ENCODE results near the gene EP400.

EP400 gene

DNA sequence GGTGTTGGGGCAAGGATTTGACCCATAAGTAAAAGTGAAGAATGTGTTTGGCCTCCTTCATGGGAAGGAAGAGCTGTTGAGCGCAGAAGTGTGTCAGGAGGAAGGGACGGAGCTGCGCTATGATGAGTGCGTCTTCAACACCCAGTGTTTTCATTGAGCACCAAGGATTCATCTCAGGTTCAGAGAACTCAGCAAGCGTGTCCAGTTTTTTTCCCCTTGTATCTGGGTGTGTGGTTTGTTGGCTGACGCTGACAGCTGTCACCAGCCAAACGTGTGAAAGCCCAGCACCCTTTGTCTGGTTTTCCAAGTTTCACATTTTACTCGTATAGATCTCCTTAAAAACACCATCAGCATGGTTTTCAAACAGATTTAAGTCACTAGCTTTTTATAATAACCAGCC is 12.3 kb downstream of the EP400 start:
- peak; percentile 41 for TF ChIP-seq PAX5 (IDR thresholded peaks at IDR 0.05; ENCODE audit: insufficient read depth, low read length, severe bottlenecking)
- TF ChIP-seq TAF1 (IDR thresholded peaks at IDR 0.05; ENCODE audit: low read depth, low read length), result no peak
- FAIRE-seq, result no peak
- no peak for DNase-seq (ENCODE audit: insufficient read length, low spot score)

- DNase-seq (ENCODE audit: insufficient read length, low spot score) (no peak), FAIRE-seq (no peak)
- TF ChIP-seq TAF1 (IDR thresholded peaks at IDR 0.05; ENCODE audit: low read depth, low read length), result no peak
Observed at GRCh38 chr12:131963381-131963780, 13.6 kb downstream of the EP400 start.

DNA sequence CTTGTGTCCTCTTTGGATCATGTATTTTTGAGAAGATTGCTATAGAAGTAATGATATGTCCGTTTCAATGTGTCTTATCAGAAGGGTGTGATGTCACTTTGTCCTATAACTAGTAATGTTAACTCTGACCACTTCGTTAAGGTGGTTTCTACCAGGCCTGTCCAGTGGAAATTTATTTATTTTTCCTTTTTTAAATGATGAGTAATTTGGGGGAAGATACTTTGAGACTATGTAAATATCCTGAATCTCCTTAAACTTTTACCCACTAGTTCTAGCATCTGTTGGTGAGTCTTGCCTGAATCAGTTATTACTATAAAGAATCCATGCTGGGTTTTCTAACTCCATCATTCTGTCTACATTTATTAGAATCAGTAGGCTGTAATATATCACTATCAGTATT is 15.3 kb downstream of the EP400 start:
- no peak for TF ChIP-seq TAF1 (IDR thresholded peaks at IDR 0.05; ENCODE audit: low read depth, low read length)
- TF ChIP-seq PAX5 (IDR thresholded peaks at IDR 0.05; ENCODE audit: insufficient read depth, low read length, severe bottlenecking), result no peak
- no peak for TF ChIP-seq POLR2A (IDR thresholded peaks at IDR 0.05; ENCODE audit: low read depth, low read length)
- TF ChIP-seq POU2F2 (IDR thresholded peaks at IDR 0.05; ENCODE audit: low read depth, low read length), result no peak
- TF ChIP-seq SPI1 (IDR thresholded peaks at IDR 0.05; ENCODE audit: low read depth, low read length), result no peak
- no peak for TF ChIP-seq POLR2AphosphoS5 (IDR thresholded peaks at IDR 0.05; ENCODE audit: low read depth, low read length)
- no peak for DNase-seq (ENCODE audit: insufficient read length, low spot score)
- FAIRE-seq, result no peak

- DNase-seq (ENCODE audit: insufficient read length, low spot score) (no peak), FAIRE-seq (no peak)
- TF ChIP-seq POLR2A (IDR thresholded peaks at IDR 0.05; ENCODE audit: low read depth, low read length), result no peak
- TF ChIP-seq SPI1 (IDR thresholded peaks at IDR 0.05; ENCODE audit: low read depth, low read length), result no peak
- no peak for TF ChIP-seq POU2F2 (IDR thresholded peaks at IDR 0.05; ENCODE audit: low read depth, low read length)
- TF ChIP-seq TAF1 (IDR thresholded peaks at IDR 0.05; ENCODE audit: low read depth, low read length), result no peak
- no peak for TF ChIP-seq PAX5 (IDR thresholded peaks at IDR 0.05; ENCODE audit: insufficient read depth, low read length, severe bottlenecking)
- TF ChIP-seq POLR2AphosphoS5 (IDR thresholded peaks at IDR 0.05; ENCODE audit: low read depth, low read length), result no peak
Observed at GRCh38 chr12:131971226-131971625, 21.5 kb downstream of the EP400 start.

DNA sequence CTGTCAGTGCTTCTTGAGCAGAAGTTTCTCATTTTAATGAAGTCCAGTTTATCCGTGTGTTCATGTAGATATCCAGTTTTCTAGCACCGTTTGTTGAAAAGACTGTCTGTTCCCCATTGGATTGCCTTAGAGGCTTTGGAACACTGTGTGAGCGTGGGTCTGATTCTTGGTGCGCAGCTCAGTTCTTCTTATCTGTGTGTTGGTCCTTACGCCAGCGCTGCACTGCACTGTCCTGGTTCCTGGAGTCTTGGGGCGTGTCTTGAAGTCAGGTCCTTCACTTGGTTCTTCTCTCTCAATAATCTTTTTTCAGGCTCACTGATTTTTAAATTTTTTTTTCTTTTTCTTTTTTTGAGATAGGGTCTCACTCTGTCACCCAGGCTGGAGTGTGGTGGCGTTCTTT is 25.5 kb downstream of the EP400 start:
- DNase-seq (ENCODE audit: insufficient read length, low spot score) (no peak), FAIRE-seq (no peak)
- TF ChIP-seq POU2F2 (IDR thresholded peaks at IDR 0.05; ENCODE audit: low read depth, low read length) (no peak), SPI1 (IDR thresholded peaks at IDR 0.05; ENCODE audit: low read depth, low read length) (no peak)

- TF ChIP-seq POLR2AphosphoS5 (IDR thresholded peaks at IDR 0.05; ENCODE audit: low read depth, low read length) (no peak), TAF1 (IDR thresholded peaks at IDR 0.05; ENCODE audit: low read depth, low read length) (no peak), POU2F2 (IDR thresholded peaks at IDR 0.05; ENCODE audit: low read depth, low read length) (no peak), SPI1 (IDR thresholded peaks at IDR 0.05; ENCODE audit: low read depth, low read length) (no peak), PAX5 (IDR thresholded peaks at IDR 0.05; ENCODE audit: insufficient read depth, low read length, severe bottlenecking) (no peak), POLR2A (IDR thresholded peaks at IDR 0.05; ENCODE audit: low read depth, low read length) (no peak)
- DNase-seq (ENCODE audit: insufficient read length, low spot score), result no peak
- FAIRE-seq, result no peak
Observed at GRCh38 chr12:131979606-131980005, 29.9 kb downstream of the EP400 start.

GRCh38 chr12:131980263-131980662 is 30.5 kb downstream of the EP400 start:
- TF ChIP-seq SPI1 (IDR thresholded peaks at IDR 0.05; ENCODE audit: low read depth, low read length), result no peak
- TF ChIP-seq PAX5 (IDR thresholded peaks at IDR 0.05; ENCODE audit: insufficient read depth, low read length, severe bottlenecking), result no peak
- no peak for TF ChIP-seq POLR2AphosphoS5 (IDR thresholded peaks at IDR 0.05; ENCODE audit: low read depth, low read length)
- TF ChIP-seq POLR2A (IDR thresholded peaks at IDR 0.05; ENCODE audit: low read depth, low read length), result no peak
- TF ChIP-seq TAF1 (IDR thresholded peaks at IDR 0.05; ENCODE audit: low read depth, low read length), result no peak
- no peak for TF ChIP-seq POU2F2 (IDR thresholded peaks at IDR 0.05; ENCODE audit: low read depth, low read length)
- FAIRE-seq, result no peak
- DNase-seq (ENCODE audit: insufficient read length, low spot score), result no peak

DNA sequence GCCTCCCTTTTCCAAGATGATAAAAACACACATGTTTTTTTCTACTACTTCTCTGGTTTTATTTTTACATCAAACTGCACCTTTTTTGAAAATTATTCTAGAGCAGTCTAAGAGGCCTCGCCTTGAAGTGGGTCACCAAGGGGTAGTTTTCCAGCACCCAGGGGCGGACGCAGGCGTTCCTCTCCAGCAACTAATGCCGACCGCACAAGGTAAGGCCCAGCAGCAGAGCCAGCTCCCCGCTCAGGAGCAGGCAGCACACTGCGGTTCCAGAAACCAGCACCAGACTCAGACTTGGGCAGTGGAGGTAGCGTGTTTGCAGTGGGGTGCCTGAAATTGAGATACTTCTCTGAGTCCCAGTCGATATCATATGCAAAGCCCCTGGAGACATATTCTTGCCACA is 31.6 kb downstream of the EP400 start:
- no peak for TF ChIP-seq TAF1 (IDR thresholded peaks at IDR 0.05; ENCODE audit: low read depth, low read length)
- TF ChIP-seq SPI1 (IDR thresholded peaks at IDR 0.05; ENCODE audit: low read depth, low read length), result no peak
- no peak for TF ChIP-seq POU2F2 (IDR thresholded peaks at IDR 0.05; ENCODE audit: low read depth, low read length)
- TF ChIP-seq POLR2AphosphoS5 (IDR thresholded peaks at IDR 0.05; ENCODE audit: low read depth, low read length), result no peak
- no peak for TF ChIP-seq PAX5 (IDR thresholded peaks at IDR 0.05; ENCODE audit: insufficient read depth, low read length, severe bottlenecking)
- no peak for TF ChIP-seq POLR2A (IDR thresholded peaks at IDR 0.05; ENCODE audit: low read depth, low read length)
- DNase-seq (ENCODE audit: insufficient read length, low spot score) (no peak), FAIRE-seq (no peak)

DNA sequence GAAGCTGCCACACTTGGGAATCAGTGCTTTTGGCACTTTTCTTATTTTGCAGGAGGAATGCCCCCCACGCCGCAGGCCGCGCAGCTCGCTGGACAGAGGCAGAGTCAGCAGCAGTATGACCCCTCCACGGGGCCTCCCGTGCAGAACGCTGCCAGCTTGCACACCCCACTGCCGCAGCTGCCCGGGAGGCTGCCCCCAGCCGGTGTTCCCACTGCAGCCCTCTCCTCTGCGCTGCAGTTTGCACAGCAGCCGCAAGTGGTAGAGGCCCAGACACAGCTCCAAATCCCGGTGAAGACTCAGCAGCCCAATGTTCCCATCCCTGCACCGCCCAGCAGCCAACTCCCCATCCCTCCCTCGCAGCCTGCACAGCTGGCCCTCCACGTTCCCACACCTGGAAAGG is 32.3 kb downstream of the EP400 start:
- TF ChIP-seq SPI1 (IDR thresholded peaks at IDR 0.05; ENCODE audit: low read depth, low read length) (no peak), POU2F2 (IDR thresholded peaks at IDR 0.05; ENCODE audit: low read depth, low read length) (no peak), TAF1 (IDR thresholded peaks at IDR 0.05; ENCODE audit: low read depth, low read length) (no peak), PAX5 (IDR thresholded peaks at IDR 0.05; ENCODE audit: insufficient read depth, low read length, severe bottlenecking) (no peak), POLR2AphosphoS5 (IDR thresholded peaks at IDR 0.05; ENCODE audit: low read depth, low read length) (no peak), POLR2A (IDR thresholded peaks at IDR 0.05; ENCODE audit: low read depth, low read length) (no peak)
- DNase-seq (ENCODE audit: insufficient read length, low spot score), result no peak
- no peak for FAIRE-seq

- no peak for TF ChIP-seq POLR2AphosphoS5 (IDR thresholded peaks at IDR 0.05; ENCODE audit: low read depth, low read length)
- no peak for TF ChIP-seq PAX5 (IDR thresholded peaks at IDR 0.05; ENCODE audit: insufficient read depth, low read length, severe bottlenecking)
- FAIRE-seq (no peak), DNase-seq (ENCODE audit: insufficient read length, low spot score) (no peak)
Observed at GRCh38 chr12:131983026-131983425, 33.3 kb downstream of the EP400 start.

- DNase-seq (ENCODE audit: insufficient read length, low spot score), result no peak
- TF ChIP-seq POU2F2 (IDR thresholded peaks at IDR 0.05; ENCODE audit: low read depth, low read length), result no peak
- no peak for TF ChIP-seq POLR2A (IDR thresholded peaks at IDR 0.05; ENCODE audit: low read depth, low read length)
- no peak for TF ChIP-seq SPI1 (IDR thresholded peaks at IDR 0.05; ENCODE audit: low read depth, low read length)
- no peak for TF ChIP-seq PAX5 (IDR thresholded peaks at IDR 0.05; ENCODE audit: insufficient read depth, low read length, severe bottlenecking)
- no peak for TF ChIP-seq POLR2AphosphoS5 (IDR thresholded peaks at IDR 0.05; ENCODE audit: low read depth, low read length)
- TF ChIP-seq TAF1 (IDR thresholded peaks at IDR 0.05; ENCODE audit: low read depth, low read length), result no peak
- no peak for FAIRE-seq
Observed at GRCh38 chr12:131983554-131983953, 33.8 kb downstream of the EP400 start.

Measured in GM12891 (cell line).